COLO829 (cell line): ENCODE data around the gene RNF145.

Experiments used
- DNase-seq: peaks from one replicate; pipeline ENCODE4 v3.0.0; 2012; ENCODE audit warnings: low spot score

RNF145 gene

GRCh38 chr5:159218595-159219023 lies 9.3 kb upstream of the RNF145 start:
- DNase-seq = no peak

DNA sequence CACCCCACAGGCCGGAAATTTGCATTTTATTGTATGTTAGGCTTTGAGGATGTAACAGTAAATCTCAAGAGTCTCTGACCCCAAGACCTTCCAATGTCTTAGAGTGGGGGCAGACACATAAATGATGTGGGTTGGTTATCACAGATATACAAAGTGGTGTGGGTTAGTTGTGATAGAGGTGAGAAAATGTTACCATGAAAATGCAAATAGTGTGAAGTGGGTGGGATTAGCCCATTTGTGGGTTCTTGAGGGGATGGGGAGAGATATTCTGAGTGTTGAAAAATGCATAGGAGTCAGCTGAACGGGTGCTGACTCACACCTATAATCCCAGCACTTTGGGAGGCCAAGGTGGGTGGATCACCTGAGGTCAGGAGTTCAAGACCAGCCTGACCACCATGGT lies 7.9 kb upstream of the RNF145 start:
- DNase-seq = no peak

GRCh38 chr5:159216454-159216853 lies 7.1 kb upstream of the RNF145 start:
- DNase-seq = no peak

GRCh38 chr5:159215886-159216285 lies 6.5 kb upstream of the RNF145 start:
- no peak for DNase-seq

DNA sequence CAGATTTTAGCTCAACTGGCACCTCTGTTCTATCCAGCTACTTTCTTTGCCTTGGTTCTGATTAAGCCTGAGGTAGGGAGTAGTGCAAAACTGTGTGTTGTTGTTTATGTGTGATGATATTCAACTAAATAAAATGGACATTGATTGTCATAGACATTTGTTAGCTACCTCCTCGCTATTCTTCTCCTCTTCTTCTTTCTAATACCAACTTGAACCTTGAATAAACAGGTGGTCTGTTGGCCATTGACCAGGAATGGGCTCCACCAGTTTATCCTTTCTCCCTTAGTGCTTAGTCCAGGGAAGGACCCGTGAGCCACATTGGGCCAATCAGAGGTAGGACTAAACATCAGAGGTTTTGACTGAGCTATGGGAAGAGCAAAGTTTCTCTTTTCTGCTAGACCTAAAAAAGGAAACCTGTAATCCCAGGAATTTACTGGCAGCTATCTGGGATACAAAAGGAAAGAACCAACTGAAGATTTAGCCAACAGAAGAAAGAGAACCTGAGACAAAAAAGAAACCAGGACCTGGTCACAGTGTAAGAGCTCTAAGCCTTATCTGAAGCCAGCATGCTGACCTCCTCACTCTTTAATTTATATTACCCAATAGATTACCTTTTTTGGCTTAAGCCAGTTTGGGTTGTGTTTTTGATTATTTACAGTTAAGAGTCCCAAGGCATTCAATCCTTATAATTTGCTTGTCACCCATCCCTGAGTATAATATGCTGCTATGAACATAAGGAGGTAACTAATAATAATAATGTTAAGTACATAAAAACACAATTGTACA lies 5.3 kb upstream of the RNF145 start:
- DNase-seq = no peak

GRCh38 chr5:159212657-159213462 lies 3.5 kb upstream of the RNF145 start:
- DNase-seq = no peak

DNA sequence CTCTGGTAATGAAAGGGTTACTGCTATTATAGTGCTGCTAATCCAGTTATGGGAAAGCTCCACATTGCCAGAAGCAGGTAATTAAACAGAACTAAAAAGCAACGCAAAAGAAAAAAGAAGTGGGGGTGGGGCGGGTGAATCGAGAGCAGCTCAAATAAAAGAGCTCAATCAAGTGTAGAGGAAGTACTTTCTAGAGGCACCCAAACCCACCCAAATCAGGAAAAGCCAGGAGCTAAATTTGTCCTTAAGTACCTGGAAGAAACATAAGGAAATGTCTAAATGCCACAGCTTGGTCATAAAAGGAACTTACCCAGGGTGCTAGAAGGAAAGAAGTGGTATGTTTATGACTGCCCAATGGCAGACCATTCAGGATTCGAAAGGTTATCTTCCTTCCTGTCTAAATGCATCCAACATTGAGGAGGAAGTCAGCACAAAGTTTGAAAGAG lies 2.4 kb upstream of the RNF145 start:
- DNase-seq = no peak

- DNase-seq = no peak
Observed at GRCh38 chr5:159210846-159211245, 1.5 kb upstream of the RNF145 start.

- no peak for DNase-seq
Observed at GRCh38 chr5:159210210-159210661, 883 bp upstream of the RNF145 start.

- no peak for DNase-seq
Observed at GRCh38 chr5:159208514-159209437, 577 bp downstream of the RNF145 start.

DNA sequence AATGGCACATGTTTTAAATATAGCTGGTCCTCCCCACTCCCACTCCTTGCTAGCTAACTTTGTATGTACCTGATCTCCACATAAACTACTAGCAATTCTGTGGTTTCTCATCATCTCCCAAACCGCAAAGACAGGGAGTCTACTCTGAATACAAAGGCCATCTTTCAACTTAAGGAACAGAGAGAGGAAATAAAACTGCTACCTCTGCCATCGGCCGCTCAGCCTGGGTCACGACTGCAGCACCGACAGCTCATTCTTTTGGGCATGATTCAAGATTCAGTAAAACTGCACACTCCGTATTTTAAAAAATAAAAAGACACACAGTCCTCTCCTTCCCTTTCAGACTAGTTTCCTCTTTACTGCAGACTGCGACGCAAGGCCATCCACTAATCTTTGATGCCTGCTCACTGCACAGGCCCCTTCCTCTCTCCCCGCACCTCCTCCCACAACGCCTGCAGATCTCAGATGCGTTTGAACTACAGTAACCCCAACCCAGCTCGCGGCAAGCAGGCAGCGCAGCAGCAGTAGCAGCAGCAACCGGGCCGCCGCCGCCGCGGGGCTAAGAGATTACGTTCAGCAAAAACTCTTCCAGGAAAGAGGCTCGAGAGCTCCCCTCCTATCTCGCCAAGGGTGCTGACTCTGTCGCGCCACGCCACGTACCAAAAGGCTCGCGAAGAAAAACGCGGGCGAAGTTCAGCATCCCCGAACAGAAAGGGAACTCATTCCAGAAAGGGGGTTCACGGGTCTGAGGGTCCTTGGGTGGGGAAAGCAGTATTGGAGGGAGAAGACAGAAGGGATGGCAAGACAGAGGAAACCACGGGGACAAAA lies 1.5 kb downstream of the RNF145 start:
- peak; percentile 79 for DNase-seq

DNA sequence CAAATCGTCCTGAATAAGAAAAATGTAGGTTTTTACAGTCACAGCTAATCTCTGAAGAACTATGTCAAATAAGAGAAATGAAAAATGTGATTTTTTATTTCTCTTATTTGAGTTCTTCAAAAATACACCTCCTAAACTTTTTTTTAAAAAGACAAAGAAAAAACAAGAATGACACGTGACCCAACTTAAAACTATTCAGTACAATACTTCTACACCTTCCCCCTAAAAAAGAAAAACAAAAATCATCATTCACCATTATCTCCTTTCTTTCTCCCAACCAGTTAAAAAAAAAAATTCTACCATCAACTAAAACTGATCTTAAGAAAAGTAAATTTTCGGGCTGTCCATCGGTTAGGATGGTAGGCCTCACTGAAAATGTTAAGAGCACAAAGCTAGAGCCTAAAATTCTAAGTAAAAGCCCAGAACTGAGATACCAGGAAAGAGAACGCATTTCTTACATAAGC lies 2.1 kb downstream of the RNF145 start:
- no peak for DNase-seq

DNA sequence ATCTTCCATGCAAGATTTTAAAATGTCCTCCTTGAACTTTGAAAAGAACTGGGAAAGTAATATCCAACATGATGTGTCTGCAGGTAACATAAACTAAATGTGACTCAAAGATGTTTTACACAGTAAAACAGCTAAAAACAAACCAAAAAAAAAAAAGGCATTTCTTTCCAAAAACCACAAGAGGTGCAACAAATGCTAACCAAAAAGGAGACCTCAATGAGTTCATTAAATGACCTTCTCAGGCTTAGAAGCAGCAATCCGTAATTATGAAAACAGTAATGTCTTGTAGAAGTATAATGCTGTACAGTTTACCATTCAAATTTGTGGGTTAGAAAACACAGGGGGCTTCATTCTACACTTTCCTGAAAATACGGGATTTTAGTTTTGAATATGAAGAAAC lies 2.5 kb downstream of the RNF145 start:
- DNase-seq = no peak

DNA sequence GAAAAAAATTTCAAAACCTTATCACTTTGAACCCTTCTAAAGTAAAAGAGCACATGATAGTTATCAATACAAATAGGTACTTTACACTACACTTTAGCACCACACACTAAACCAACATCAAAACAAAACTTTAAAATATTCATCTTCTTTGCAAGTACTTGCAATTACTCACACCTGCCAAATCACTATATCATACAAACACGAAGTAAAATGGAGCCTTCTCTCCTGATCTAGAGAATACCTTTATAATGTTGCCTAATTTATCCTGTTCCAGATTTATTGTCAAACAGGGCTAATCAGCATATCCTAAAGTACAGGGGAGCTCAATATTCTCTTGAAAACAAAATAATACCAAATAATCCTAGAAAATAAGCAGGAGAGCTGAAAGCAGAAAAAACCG lies 3.0 kb downstream of the RNF145 start:
- no peak for DNase-seq

- no peak for DNase-seq
Observed at GRCh38 chr5:159203351-159203750, 6.0 kb downstream of the RNF145 start.

DNA sequence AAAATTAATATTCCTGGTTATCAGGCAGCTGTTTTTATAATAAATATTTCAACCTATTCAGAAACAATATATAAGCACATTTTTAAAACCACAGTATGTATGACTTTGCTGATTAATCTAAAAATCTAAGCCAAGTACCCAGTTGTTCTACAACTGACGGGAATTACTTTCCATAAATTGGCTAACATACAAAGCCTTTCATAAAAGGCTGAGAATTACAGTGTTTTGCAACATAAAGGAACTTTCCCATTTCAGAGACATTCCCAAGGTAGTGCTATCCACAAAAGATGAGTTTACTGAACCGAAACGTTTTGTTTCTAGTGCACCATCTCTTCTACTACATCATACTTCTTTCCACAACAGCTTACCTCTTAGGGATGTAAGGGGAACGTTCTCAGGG lies 7.2 kb downstream of the RNF145 start:
- no peak for DNase-seq

- no peak for DNase-seq
Observed at GRCh38 chr5:159199780-159200179, 9.6 kb downstream of the RNF145 start.

GRCh38 chr5:159199225-159199624 lies 10.1 kb downstream of the RNF145 start:
- DNase-seq = no peak

GRCh38 chr5:159198063-159199036 lies 11.0 kb downstream of the RNF145 start:
- no peak for DNase-seq

- no peak for DNase-seq
Observed at GRCh38 chr5:159195775-159196174, 13.6 kb downstream of the RNF145 start.
